ENCODE measurements around the gene SLIT3. TPM values are rescaled to one million over a fixed set of nuclear protein-coding genes. Genes with fewer than 3 reads are reported as not detected.

SLIT3 gene
- total and polyA plus RNA-seq, 9 of the 15 experiments (the other 6 are each of a cell fraction or from before 2014, with no cell fraction given), result 0.01 to 0.04 TPM; not detected in 7

GRCh38 chr5:168848569-168848968 lies 452.4 kb downstream of the SLIT3 start:
- no peak overlapping the region for H2AFZ ChIP-seq (ENCODE audit: low read depth, low read length)
- H3K9me3 ChIP-seq (replicated peaks; ENCODE audit: control insufficient read depth, insufficient read depth, low read depth, low read length), result no peaks in the 10 kb centered on the region
- in situ Hi-C loops (cut with MboI) (no loop called here), intact Hi-C loops (cut with micrococcal nuclease) (no loop called here)
- no peaks in the 10 kb centered on the region for H3K36me3 ChIP-seq (ENCODE audit: control insufficient read depth, insufficient read depth, low read length)
- WGBS (ENCODE audit: insufficient coverage, low coverage, missing lambda C conversion rate), result 0% methylated on average over 8 of the region's 8 CpGs
- H3K4me3 ChIP-seq, result no peak overlapping the region
- BruUV-seq (replicated peaks), result no TSS peak
- no peaks in the 10 kb centered on the region for H3K9me1 ChIP-seq (ENCODE audit: control insufficient read depth, insufficient read depth, low read length)
- H3K79me2 ChIP-seq (ENCODE audit: control insufficient read depth, insufficient read depth, low read length), result no peaks in the 10 kb centered on the region
- ATAC-seq, result no peak
- no peak for FAIRE-seq
- ChIA-PET CTCF (ENCODE audit: low intra/inter-chr PET ratio) (no interaction called here), POLR2A (no interaction called here)
- no peak for DNase-seq (ENCODE audit: extremely low read depth in 1 of 4, low spot score in 3 of 4)
- H3K27ac ChIP-seq (ENCODE audit: extremely low read depth, low read depth, low read length), result no peak overlapping the region
- H3K9ac ChIP-seq (ENCODE audit: insufficient read depth in 1 of 2, low read depth in 2 of 2, low read length in 2 of 2), result no peak overlapping the region
- peaks cover 0 to 5% of the 10 kb centered on the region in 2 experiments; a peak in 2 of 5 replicates for H3K4me1 ChIP-seq (replicated peaks in 1 of 2; ENCODE audit: control insufficient read depth in 2 of 2, insufficient read depth in 2 of 2, low read length in 2 of 2)
- TF ChIP-seq ATF3 (IDR thresholded peaks at IDR 0.05) (no peak), ATF3 (CRISPR knock-in tag; conservative IDR thresholded peaks at IDR 0.05) (no peak), ZNF316 (IDR thresholded peaks at IDR 0.05) (peak; percentile 23; the same call in 1 of the 2 replicates)
- H3K27me3 ChIP-seq (ENCODE audit: control insufficient read depth in 2 of 2, insufficient read depth in 2 of 2, low read length in 2 of 2), result peaks cover 25 to 39% of the 10 kb centered on the region in 2 experiments
- H4K20me1 ChIP-seq (replicated peaks; ENCODE audit: control insufficient read depth, insufficient read depth, low read length), result no peaks in the 10 kb centered on the region
- H3K4me2 ChIP-seq (ENCODE audit: insufficient read depth, low read length), result no peak overlapping the region

- FAIRE-seq (no peak), DNase-seq (ENCODE audit: extremely low read depth in 1 of 4, low spot score in 3 of 4) (no peak), ATAC-seq (no peak)
- BruUV-seq (replicated peaks), result no TSS peak
- H4K20me1 ChIP-seq (replicated peaks; ENCODE audit: control insufficient read depth, insufficient read depth, low read length), result no peaks in the 10 kb centered on the region
- intact Hi-C loops (cut with micrococcal nuclease) (no loop called here), in situ Hi-C loops (cut with MboI) (no loop called here)
- H3K9me3 ChIP-seq (replicated peaks; ENCODE audit: control insufficient read depth, insufficient read depth, low read depth, low read length), result no peaks in the 10 kb centered on the region
- no peak overlapping the region for H2AFZ ChIP-seq (ENCODE audit: low read depth, low read length)
- no peaks in the 10 kb centered on the region for H3K9me1 ChIP-seq (ENCODE audit: control insufficient read depth, insufficient read depth, low read length)
- CTCF ChIA-PET (ENCODE audit: low intra/inter-chr PET ratio), result no interaction called here
- no peaks in the 10 kb centered on the region for H3K79me2 ChIP-seq (ENCODE audit: control insufficient read depth, insufficient read depth, low read length)
- peaks cover 27 to 44% of the 10 kb centered on the region in 2 experiments for H3K27me3 ChIP-seq (ENCODE audit: control insufficient read depth in 2 of 2, insufficient read depth in 2 of 2, low read length in 2 of 2)
- no peak for TF ChIP-seq POLR2AphosphoS5 (IDR thresholded peaks at IDR 0.05; ENCODE audit: control insufficient read depth, insufficient read depth, low read depth, low read length)
- TF ChIP-seq NR4A1 (CRISPR knock-in tag; IDR thresholded peaks at IDR 0.05), result no peak
- TF ChIP-seq NR4A1 (tag; IDR thresholded peaks at IDR 0.05), result no peak
- no peak overlapping the region for H3K9ac ChIP-seq (ENCODE audit: insufficient read depth in 1 of 2, low read depth in 2 of 2, low read length in 2 of 2)
- H3K4me1 ChIP-seq (replicated peaks in 1 of 2; ENCODE audit: control insufficient read depth in 2 of 2, insufficient read depth in 2 of 2, low read length in 2 of 2), result peaks cover 0 to 5% of the 10 kb centered on the region in 2 experiments; a peak in 2 of 5 replicates
- H3K27ac ChIP-seq (ENCODE audit: extremely low read depth, low read depth, low read length), result no peak overlapping the region
- POLR2A ChIA-PET, result no interaction called here
- H3K4me3 ChIP-seq, result no peak overlapping the region
- H3K36me3 ChIP-seq (ENCODE audit: control insufficient read depth, insufficient read depth, low read length), result no peaks in the 10 kb centered on the region
- no peak overlapping the region for H3K4me2 ChIP-seq (ENCODE audit: insufficient read depth, low read length)
- WGBS (ENCODE audit: insufficient coverage, low coverage, missing lambda C conversion rate), result under 1% methylated on average over 10 of the region's 10 CpGs
Measured at GRCh38 chr5:168847511-168848073, 453.3 kb downstream of the SLIT3 start.
